ENCODE results near the gene ZFPM1. TPM values are rescaled to one million over a fixed set of nuclear protein-coding genes. Genes with fewer than 3 reads are reported as not detected.

Gene ZFPM1
- total RNA-seq, 3 donors from 2014 or later, result 14.2 to 17.3 (median 15.9) TPM

DNA sequence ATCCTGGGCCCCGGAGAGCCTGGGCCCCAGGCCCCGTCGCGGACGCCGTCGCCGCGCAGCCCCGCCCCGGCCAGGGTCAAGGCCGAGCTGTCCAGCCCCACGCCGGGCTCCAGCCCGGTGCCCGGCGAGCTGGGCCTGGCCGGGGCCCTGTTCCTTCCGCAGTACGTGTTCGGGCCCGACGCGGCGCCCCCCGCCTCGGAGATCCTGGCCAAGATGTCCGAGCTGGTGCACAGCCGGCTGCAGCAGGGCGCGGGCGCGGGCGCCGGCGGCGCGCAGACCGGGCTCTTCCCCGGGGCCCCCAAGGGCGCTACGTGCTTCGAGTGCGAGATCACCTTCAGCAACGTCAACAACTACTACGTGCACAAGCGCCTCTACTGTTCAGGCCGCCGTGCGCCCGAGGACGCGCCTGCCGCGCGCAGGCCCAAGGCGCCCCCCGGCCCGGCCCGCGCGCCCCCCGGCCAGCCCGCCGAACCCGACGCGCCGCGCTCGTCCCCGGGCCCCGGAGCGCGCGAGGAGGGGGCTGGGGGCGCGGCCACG is 80.4 kb downstream of the ZFPM1 start:
- Mint-ChIP-seq H3K27me3 (ENCODE audit: low read depth) (peaks cover under 1% of the 10 kb centered on the region), H3K36me3 (ENCODE audit: insufficient read depth) (no peaks in the 10 kb centered on the region), H3K9me3 (no peaks in the 10 kb centered on the region), H3K4me3 (no peak overlapping the region), H3K4me1 (ENCODE audit: low read depth) (peaks cover 11% of the 10 kb centered on the region)
- DNase-seq (no peak), ATAC-seq (no peak)

DNA sequence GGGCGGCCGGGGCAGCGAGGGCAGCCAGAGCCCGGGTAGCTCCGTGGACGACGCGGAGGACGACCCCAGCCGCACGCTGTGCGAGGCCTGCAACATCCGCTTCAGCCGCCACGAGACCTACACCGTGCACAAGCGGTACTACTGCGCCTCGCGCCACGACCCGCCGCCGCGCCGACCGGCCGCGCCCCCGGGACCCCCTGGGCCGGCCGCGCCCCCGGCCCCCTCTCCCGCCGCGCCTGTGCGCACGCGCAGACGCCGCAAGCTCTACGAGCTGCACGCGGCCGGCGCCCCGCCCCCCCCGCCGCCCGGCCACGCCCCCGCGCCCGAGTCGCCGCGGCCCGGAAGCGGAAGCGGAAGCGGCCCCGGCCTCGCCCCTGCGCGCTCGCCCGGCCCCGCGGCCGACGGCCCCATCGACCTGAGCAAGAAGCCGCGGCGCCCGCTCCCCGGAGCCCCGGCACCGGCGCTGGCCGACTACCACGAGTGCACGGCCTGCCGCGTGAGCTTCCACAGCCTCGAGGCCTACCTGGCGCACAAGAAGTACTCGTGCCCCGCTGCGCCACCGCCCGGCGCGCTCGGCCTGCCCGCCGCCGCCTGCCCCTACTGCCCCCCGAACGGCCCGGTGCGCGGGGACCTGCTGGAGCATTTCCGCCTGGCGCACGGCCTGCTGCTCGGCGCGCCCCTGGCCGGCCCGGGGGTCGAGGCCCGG is 81.0 kb downstream of the ZFPM1 start:
- H3K9me3 Mint-ChIP-seq, result no peaks in the 10 kb centered on the region
- peak overlapping the region; percentile 43 for H3K4me3 Mint-ChIP-seq
- DNase-seq (peak; percentile 74), ATAC-seq (peak; percentile 85 to 86)
- H3K36me3 Mint-ChIP-seq (ENCODE audit: insufficient read depth), result no peaks in the 10 kb centered on the region
- peaks cover 11% of the 10 kb centered on the region for H3K4me1 Mint-ChIP-seq (ENCODE audit: low read depth)
- peaks cover 4% of the 10 kb centered on the region for H3K27me3 Mint-ChIP-seq (ENCODE audit: low read depth)

DNA sequence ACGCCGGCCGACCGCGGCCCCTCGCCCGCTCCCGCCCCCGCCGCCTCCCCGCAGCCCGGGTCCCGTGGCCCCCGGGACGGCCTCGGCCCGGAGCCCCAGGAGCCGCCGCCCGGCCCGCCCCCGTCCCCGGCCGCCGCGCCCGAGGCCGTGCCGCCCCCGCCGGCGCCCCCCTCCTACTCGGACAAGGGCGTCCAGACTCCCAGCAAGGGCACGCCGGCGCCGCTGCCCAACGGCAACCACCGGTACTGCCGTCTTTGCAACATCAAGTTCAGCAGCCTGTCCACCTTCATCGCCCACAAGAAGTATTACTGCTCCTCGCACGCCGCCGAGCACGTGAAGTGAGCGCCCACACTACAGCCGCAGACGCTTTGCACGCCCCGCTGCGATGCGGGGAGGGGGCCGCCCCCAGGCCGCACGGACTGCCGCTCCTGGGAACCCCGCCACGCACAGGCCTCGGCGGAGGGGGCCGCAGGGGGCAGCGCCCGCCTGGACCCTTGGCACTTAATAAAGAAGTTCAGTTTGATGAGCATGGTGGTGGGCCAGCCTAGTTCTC is 81.6 kb downstream of the ZFPM1 start:
- H3K4me1 Mint-ChIP-seq (ENCODE audit: low read depth), result peaks cover 11% of the 10 kb centered on the region
- no peaks in the 10 kb centered on the region for H3K36me3 Mint-ChIP-seq (ENCODE audit: insufficient read depth)
- ATAC-seq, result peak; percentile 6 to 26
- H3K4me3 Mint-ChIP-seq, result peak overlapping the region; percentile 77
- no peaks in the 10 kb centered on the region for H3K9me3 Mint-ChIP-seq
- peaks cover 6% of the 10 kb centered on the region for H3K27me3 Mint-ChIP-seq (ENCODE audit: low read depth)
- DNase-seq, result peak; percentile 24

DNA sequence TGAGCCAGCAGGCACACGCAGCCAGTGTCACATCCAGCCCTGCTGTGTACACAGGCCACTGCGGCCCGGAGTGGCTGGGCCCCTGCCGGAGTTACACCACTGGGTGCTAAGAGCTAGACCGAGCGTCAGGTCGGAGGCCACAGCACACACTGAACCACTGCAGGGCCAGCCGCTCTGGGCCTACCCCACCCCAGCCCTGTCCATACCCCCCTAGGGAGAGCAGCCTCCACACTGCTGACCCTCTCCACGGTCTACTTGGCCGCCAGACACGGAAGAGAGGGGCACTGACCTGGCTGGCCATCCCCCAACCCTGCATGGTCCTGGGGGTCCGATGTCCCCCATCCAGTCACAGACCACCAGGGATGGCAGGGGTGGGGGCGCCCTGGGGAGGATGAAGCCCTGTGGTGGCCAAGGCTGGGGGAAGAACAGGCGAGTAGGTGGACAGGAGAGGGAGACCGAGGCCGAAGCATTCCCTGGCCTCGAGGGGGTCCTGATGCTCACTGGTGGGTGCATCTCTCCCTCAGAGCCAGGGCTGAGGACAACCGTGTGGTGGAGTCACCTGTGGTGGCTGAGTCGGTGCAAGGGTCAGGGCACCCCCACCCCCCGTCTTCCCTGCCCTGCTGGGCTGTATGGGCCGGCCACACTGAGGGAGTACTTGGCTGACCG is 82.2 kb downstream of the ZFPM1 start:
- Mint-ChIP-seq H3K4me1 (ENCODE audit: low read depth) (peaks cover 11% of the 10 kb centered on the region), H3K4me3 (peak overlapping the region; percentile 77), H3K36me3 (ENCODE audit: insufficient read depth) (no peaks in the 10 kb centered on the region), H3K27me3 (ENCODE audit: low read depth) (peaks cover 6% of the 10 kb centered on the region), H3K9me3 (no peaks in the 10 kb centered on the region)
- ATAC-seq (no peak), DNase-seq (no peak)

DNA sequence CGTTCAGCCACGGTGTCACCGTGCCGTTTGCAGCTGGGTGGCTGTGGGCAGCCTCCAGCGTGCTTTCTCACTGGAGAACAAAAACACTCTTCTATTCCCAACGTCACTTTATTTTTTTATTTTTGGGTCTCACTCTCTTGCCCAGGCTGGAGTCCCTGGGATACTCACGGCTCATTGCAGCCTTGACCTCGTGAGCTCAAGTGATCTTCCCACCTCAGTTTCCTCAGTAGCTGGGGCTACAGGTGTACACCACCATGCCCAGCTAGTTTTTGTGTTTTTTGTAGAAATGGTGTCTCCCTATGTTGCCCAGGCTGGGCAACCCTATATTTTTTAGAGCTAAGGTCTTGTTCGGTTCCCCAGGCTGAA is 82.8 kb downstream of the ZFPM1 start:
- ATAC-seq (no peak), DNase-seq (no peak)
- Mint-ChIP-seq H3K4me3 (peak overlapping the region; percentile 76), H3K36me3 (ENCODE audit: insufficient read depth) (no peaks in the 10 kb centered on the region), H3K27me3 (ENCODE audit: low read depth) (peaks cover 6% of the 10 kb centered on the region), H3K9me3 (no peaks in the 10 kb centered on the region), H3K4me1 (ENCODE audit: low read depth) (peaks cover 11% of the 10 kb centered on the region)

DNA sequence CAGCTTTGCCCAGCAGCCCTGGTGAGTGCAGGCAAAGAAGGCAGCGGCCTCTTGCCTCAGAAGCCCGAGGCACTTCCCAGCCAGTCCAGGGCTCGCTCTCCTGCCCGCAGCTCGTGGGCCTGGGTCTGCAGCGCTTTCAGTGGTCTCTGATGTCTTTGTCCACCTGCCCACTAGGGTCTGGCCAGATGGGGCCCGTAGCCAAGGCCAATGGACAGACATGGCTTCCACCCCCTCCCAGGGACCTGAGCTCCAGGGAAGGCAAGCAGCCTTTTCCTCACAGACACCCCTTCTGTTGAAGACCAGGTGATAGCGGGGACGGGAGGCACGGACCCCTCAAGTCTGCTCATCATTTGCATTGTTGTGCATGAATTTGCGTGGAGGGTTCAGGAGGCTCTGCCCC is 83.4 kb downstream of the ZFPM1 start:
- Mint-ChIP-seq H3K4me1 (ENCODE audit: low read depth) (peaks cover 11% of the 10 kb centered on the region), H3K36me3 (ENCODE audit: insufficient read depth) (no peaks in the 10 kb centered on the region), H3K4me3 (peak overlapping the region; percentile 76)

DNA sequence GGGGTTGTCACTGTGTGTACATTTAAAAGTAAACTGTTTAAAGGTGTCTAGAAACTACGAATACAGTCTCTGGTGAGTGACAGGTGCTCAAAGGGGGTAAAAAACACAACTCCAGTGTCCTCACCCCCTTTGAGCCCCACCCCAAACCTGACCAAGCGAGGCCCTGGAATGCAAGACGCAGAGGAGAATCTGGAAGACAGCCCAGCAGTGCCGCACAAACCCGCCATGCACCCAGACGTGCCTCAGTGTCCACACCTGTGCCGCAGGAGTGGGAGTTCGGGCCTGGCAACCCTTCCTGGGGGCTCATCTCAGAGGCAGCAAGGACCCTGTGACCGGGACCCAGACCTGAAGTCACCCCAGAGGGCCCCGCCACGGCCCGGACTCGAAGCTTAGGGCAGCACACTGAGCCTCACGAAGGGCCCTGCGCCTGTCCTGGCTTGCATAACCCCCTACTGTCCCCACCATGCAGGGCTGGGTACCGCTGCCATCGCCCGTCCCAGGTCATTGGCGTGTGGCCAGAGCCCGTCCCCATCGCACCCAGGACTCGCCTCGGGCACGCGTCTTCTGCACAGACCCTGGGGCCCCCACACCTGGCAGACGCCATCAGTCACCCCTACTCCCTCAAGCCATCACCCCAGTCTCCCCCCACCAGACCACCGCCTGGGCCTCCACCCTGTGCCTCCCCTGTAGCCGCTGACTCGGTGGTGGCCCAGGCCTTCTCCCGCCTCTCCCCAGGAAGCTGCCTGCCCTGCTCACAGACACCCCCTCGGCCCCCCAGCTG is 84.1 kb downstream of the ZFPM1 start:
- H3K9me3 Mint-ChIP-seq, result no peaks in the 10 kb centered on the region
- H3K27me3 Mint-ChIP-seq (ENCODE audit: low read depth), result peaks cover 11% of the 10 kb centered on the region
- DNase-seq, result no peak
- no peaks in the 10 kb centered on the region for H3K36me3 Mint-ChIP-seq (ENCODE audit: insufficient read depth)
- ATAC-seq, result no peak
- H3K4me1 Mint-ChIP-seq (ENCODE audit: low read depth), result peaks cover 11% of the 10 kb centered on the region
- H3K4me3 Mint-ChIP-seq, result no peak overlapping the region

More for the DNA sequence above, 83.4 kb downstream of the ZFPM1 start:
- ATAC-seq, result no peak
- no peak for DNase-seq
- Mint-ChIP-seq H3K9me3 (no peaks in the 10 kb centered on the region), H3K27me3 (ENCODE audit: low read depth) (peaks cover 11% of the 10 kb centered on the region)

DNA sequence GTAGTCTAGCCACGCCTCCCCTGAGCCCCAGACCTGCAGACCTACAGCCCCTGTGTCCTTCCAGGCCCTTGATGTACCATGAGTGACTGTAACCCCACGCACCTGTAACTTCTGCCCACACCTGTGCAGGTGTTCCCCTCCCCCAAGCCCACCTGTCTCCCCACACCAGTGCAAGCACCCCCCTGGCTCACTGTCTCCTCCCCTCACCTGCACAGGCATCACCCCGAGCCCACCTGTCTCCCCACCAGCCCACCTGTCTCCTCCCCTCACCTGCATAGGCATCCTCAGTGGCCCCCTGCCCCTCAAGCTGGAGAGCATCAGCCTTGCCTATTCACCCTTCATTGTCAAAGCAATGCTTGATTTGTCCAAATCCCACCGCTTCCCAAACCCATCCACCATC is 84.8 kb downstream of the ZFPM1 start:
- H3K4me3 Mint-ChIP-seq, result no peak overlapping the region

DNA sequence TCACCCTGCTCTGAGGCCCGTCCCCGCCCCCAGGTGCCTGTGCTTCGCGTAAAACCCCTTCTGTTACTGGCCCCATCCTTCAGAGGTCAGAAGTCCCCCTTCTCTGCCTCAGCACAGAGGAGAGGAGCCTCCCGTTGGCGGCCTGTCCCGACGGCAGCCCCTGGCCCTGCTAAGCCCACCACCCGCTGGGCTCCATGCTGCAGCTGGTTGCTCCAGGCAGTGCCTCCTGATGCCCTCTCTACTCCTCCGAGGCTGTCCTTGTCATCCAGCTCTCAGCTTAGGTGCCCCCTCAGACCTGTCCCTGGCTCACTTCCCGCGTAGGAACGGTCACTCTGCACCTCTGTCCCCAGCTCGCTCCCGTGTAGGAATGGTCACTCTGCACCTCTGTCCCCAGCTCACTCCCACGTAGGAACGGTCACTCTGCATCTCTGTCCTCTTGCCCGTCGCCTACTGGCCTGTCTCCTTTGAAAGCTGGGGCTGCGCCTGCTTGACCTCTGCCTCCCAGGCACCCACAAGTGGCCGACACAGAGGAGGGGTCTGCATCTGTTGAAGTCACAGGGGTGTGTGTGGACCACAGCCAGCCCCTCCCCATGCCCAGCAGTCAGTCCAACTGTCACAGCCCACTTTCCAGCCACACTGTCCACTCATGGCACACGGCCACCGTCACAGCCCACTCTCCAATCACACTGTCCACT is 85.4 kb downstream of the ZFPM1 start:
- no peak for ATAC-seq
- peaks cover 11% of the 10 kb centered on the region for H3K4me1 Mint-ChIP-seq (ENCODE audit: low read depth)

More for the DNA sequence above, 84.8 kb downstream of the ZFPM1 start:
- Mint-ChIP-seq H3K9me3 (peaks cover 2% of the 10 kb centered on the region), H3K4me1 (ENCODE audit: low read depth) (peaks cover 11% of the 10 kb centered on the region), H3K27me3 (ENCODE audit: low read depth) (peaks cover 11% of the 10 kb centered on the region), H3K36me3 (ENCODE audit: insufficient read depth) (no peaks in the 10 kb centered on the region)
- no peak for ATAC-seq
- DNase-seq, result no peak

DNA sequence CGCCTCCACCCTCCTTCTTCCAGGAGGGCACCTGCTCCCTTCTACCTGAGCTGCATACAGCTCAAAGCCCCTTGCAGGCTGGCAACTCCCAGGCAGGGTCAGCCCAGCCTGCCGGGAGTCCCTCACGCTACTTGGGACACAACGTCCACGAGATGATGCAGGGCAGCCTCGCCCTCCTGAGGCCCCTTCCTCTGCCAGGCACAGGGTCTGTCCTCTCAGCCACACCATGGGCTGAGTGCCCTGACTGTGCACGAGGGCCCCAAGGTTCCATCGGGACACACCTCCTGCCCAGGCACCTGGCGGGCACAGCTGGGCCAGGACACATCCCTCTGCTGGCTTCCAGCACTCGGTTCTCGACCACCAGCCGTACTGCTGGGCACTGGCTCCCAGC is 86.2 kb downstream of the ZFPM1 start:
- Mint-ChIP-seq H3K27me3 (ENCODE audit: low read depth) (peaks cover 11% of the 10 kb centered on the region), H3K36me3 (ENCODE audit: insufficient read depth) (peaks cover 1% of the 10 kb centered on the region), H3K9me3 (peaks cover 11% of the 10 kb centered on the region), H3K4me1 (ENCODE audit: low read depth) (peaks cover 11% of the 10 kb centered on the region), H3K4me3 (no peak overlapping the region)
- DNase-seq (no peak), ATAC-seq (no peak)

More for the DNA sequence above, 85.4 kb downstream of the ZFPM1 start:
- H3K9me3 Mint-ChIP-seq, result peaks cover 7% of the 10 kb centered on the region
- H3K4me3 Mint-ChIP-seq, result no peak overlapping the region
- H3K36me3 Mint-ChIP-seq (ENCODE audit: insufficient read depth), result no peaks in the 10 kb centered on the region
- DNase-seq, result no peak
- peaks cover 11% of the 10 kb centered on the region for H3K27me3 Mint-ChIP-seq (ENCODE audit: low read depth)

DNA sequence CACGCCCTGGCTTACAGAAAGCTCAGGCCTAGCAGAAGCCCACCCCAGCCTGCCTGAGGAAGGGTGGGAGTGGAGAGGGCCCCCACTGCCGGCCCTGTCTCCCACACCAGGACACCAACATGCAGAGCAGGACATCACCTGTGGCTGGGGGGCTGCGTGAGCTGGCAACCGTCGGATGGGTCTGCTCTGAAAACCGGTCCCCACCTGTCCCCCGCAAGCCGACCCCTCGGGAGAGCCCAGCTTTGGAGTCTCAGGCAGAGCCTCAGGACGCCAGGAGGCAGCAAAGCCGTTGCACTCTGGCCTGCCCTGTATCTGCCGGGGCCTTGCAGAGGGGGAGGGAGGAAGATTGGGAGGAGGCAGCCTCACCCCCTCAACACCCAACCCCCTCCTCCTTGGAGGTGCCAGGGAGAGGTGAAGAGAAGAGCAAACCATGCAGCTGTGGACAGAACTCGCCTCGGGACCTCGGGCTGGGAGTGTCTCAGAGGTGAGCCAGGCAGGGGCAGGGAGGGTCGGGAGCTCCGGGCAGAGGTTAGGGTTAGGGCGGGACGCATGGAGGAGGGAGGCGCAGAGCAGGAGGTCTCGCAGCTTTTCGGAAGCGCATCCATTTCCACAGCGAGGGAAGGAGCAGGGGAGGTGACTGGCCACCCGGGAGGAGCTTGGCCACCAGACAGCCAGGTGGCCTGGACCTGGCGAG is 86.7 kb downstream of the ZFPM1 start:
- H3K27me3 Mint-ChIP-seq (ENCODE audit: low read depth), result peaks cover 11% of the 10 kb centered on the region
- peaks cover 11% of the 10 kb centered on the region for H3K9me3 Mint-ChIP-seq
- no peak for ATAC-seq
- no peak overlapping the region for H3K4me3 Mint-ChIP-seq
- H3K4me1 Mint-ChIP-seq (ENCODE audit: low read depth), result peaks cover 11% of the 10 kb centered on the region
- peaks cover 1% of the 10 kb centered on the region for H3K36me3 Mint-ChIP-seq (ENCODE audit: insufficient read depth)
- no peak for DNase-seq

DNA sequence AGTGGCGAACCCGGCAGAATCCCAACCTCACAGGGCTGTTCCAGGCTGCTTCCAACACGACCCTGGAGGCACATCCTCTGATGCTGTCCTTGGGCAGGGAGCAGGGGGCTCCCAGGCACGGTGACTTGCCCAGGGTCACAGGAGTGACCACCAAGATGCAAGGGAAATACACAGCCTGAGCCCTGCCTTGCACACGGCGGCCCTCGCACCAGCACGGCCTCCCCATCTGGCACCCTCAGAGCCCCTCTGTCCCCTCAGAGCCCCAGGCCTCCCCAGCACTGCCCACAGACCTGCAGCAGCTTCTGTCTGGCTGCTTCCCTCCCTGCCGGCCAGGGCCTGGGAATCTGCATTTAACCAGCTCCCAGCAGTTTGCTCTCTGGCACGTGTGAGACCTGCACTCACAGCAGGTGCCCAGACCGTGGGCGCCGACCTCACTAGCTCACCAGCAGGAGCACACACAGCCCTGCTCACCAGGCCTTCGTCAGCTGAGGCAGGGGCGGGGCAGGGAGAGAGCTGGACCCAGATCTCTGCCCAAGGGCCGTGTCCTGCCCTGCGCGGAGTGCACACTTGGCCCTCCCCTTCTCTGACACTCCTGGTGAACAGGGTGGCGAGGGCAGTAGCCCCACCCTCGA is 87.4 kb downstream of the ZFPM1 start:
- peaks cover 1% of the 10 kb centered on the region for H3K36me3 Mint-ChIP-seq (ENCODE audit: insufficient read depth)
- H3K9me3 Mint-ChIP-seq, result peaks cover 11% of the 10 kb centered on the region
- no peak overlapping the region for H3K4me3 Mint-ChIP-seq
- ATAC-seq, result no peak
- peaks cover 5% of the 10 kb centered on the region for H3K4me1 Mint-ChIP-seq (ENCODE audit: low read depth)
- peaks cover 11% of the 10 kb centered on the region for H3K27me3 Mint-ChIP-seq (ENCODE audit: low read depth)
- DNase-seq, result no peak

Data from activated T-cell treated with anti-CD3 and anti-CD28 coated beads, Interleukin-2, amount 50 U/mL, for 4 hours (primary cell).